Hepatocyte (in vitro differentiated cells): ENCODE measurements around the gene APBA1. TPM values are rescaled to one million over a fixed set of nuclear protein-coding genes. Genes with fewer than 3 reads are reported as not detected.

Experiments
- DNase-seq: peaks from one replicate; pipeline ENCODE4 v3.0.0-alpha.2; 2016; ENCODE audit warnings: low spot score
- H2AFZ ChIP-seq: fragments of 200-600 bp; sonication (generic); 2 replicates; pipeline ENCODE4 v1.6.0; 2016; ENCODE audit warnings: antibody characterized with exemption, mild to moderate bottlenecking
- H3K27ac ChIP-seq: fragments of 200-600 bp; sonication (generic); 2 replicates; pipeline ENCODE4 v1.5.1; 2016; ENCODE audit warnings: mild to moderate bottlenecking
- H3K27me3 ChIP-seq: fragments of 200-600 bp; sonication (generic); 2 replicates; pipeline ENCODE4 v1.6.1; 2016
- H3K36me3 ChIP-seq: fragments of 200-600 bp; sonication (generic); replicated peaks from 2 replicates; pipeline ENCODE4 v1.5.1; 2016; ENCODE audit warnings: low read depth; ENCODE audit not compliant: insufficient read depth
- H3K4me1 ChIP-seq: fragments of 200-600 bp; sonication (generic); 2 replicates; pipeline ENCODE4 v1.5.1; 2016; ENCODE audit warnings: mild to moderate bottlenecking, moderate library complexity; ENCODE audit not compliant: insufficient read depth
- H3K4me2 ChIP-seq: fragments of 200-600 bp; sonication (generic); 2 replicates; pipeline ENCODE4 v1.6.0; 2016
- H3K4me3 ChIP-seq: fragments of 200-600 bp; sonication (generic); 2 replicates; pipeline ENCODE4 v1.5.1; 2016; ENCODE audit warnings: mild to moderate bottlenecking
- H3K79me2 ChIP-seq: fragments of 200-600 bp; sonication (generic); 2 replicates; pipeline ENCODE4 v1.6.0; 2017; ENCODE audit warnings: mild to moderate bottlenecking
- H3K9me2 ChIP-seq: fragments of 200-600 bp; sonication (generic); replicated peaks from 2 replicates; pipeline ENCODE4 v1.6.0; 2017; ENCODE audit warnings: mild to moderate bottlenecking; ENCODE audit not compliant: insufficient read depth
- H3K9me3 ChIP-seq: fragments of 200-600 bp; sonication (generic); 2 replicates; pipeline ENCODE4 v1.5.1; 2016; ENCODE audit warnings: low read depth, mild to moderate bottlenecking
- H4K20me1 ChIP-seq: fragments of 200-600 bp; sonication (generic); 2 replicates; pipeline ENCODE4 v1.6.0; 2016; ENCODE audit warnings: mild to moderate bottlenecking; ENCODE audit not compliant: insufficient read depth, poor library complexity, severe bottlenecking
- CTCF ChIP-seq: fragments of 200-600 bp; sonication (generic); IDR thresholded peaks from 2 replicates; pipeline ENCODE4 v1.5.1; 2016; ENCODE audit warnings: antibody characterized with exemption, mild to moderate bottlenecking; ENCODE audit not compliant: poor library complexity
- EZH2 ChIP-seq: fragments of 200-600 bp; sonication (generic); IDR thresholded peaks from 2 replicates; pipeline ENCODE4 v1.6.1; 2016; ENCODE audit warnings: antibody characterized with exemption, mild to moderate bottlenecking, borderline replicate concordance
- EZH2phosphoT487 ChIP-seq: fragments of 200-600 bp; sonication (generic); IDR thresholded peaks from one replicate; pipeline ENCODE4 v1.6.1; 2018; ENCODE audit warnings: antibody characterized with exemption, mild to moderate bottlenecking, low read depth, moderate library complexity; ENCODE audit not compliant: unreplicated experiment, severe bottlenecking
- WGBS: methylation state at CpG from one replicate; pipeline ENCODE4 v1.1.6; 2016; ENCODE audit warnings: low lambda C conversion rate; ENCODE audit errors: missing lambda C conversion rate; 5-methylcytosine and 5-hydroxymethylcytosine counted together
- polyA plus RNA-seq: library from polyadenylated mRNA; unstranded; fragments of >200 nt; fragmentation: Nextera tagmentation; extraction: Ambion mirVana; gene quantifications from 2 replicates; pipeline ENCODE4 v1.2.1, GENCODE V29; 2016
- total RNA-seq: library from RNA; depleted of rRNA; stranded (reverse); fragments of >200 nt; gene quantifications from 2 replicates; pipeline ENCODE4 v1.2.3, GENCODE V29; 2014

APBA1 gene
- total and polyA plus RNA-seq, 2 experiments from 2014 or later, result 1.5 to 12.0 TPM

- no peaks in the 10 kb centered on the region for H4K20me1 ChIP-seq
- no peak overlapping the region for H3K27ac ChIP-seq
- DNase-seq, result no peak
- no peak overlapping the region for H2AFZ ChIP-seq
- H3K4me2 ChIP-seq, result no peak overlapping the region
- H3K9me2 ChIP-seq, result no peaks in the 10 kb centered on the region
- TF ChIP-seq EZH2phosphoT487 (no peak), EZH2 (no peak), CTCF (no peak)
- no peaks in the 10 kb centered on the region for H3K9me3 ChIP-seq
- no peaks in the 10 kb centered on the region for H3K79me2 ChIP-seq
- no peaks in the 10 kb centered on the region for H3K36me3 ChIP-seq
- no peaks in the 10 kb centered on the region for H3K4me1 ChIP-seq
- WGBS, result 83% methylated on average over 1 of the region's 1 CpG
- no peak overlapping the region for H3K4me3 ChIP-seq
- H3K27me3 ChIP-seq, result no peaks in the 10 kb centered on the region
These were observed 271.7 kb downstream of the APBA1 start for GRCh38 chr9:69400470-69400869.

- H3K27ac ChIP-seq, result no peak overlapping the region
- no peak for TF ChIP-seq CTCF
- no peak for TF ChIP-seq EZH2
- TF ChIP-seq EZH2phosphoT487, result no peak
- H4K20me1 ChIP-seq, result no peaks in the 10 kb centered on the region
- no peak overlapping the region for H3K4me2 ChIP-seq
- 73% methylated on average over 12 of the region's 12 CpGs for WGBS
- DNase-seq, result no peak
- H3K4me3 ChIP-seq, result no peak overlapping the region
- H2AFZ ChIP-seq, result no peak overlapping the region
- H3K4me1 ChIP-seq, result no peaks in the 10 kb centered on the region
- H3K9me3 ChIP-seq, result no peaks in the 10 kb centered on the region
- H3K79me2 ChIP-seq, result no peaks in the 10 kb centered on the region
- H3K27me3 ChIP-seq, result no peaks in the 10 kb centered on the region
- no peaks in the 10 kb centered on the region for H3K9me2 ChIP-seq
- H3K36me3 ChIP-seq, result no peaks in the 10 kb centered on the region
These were observed 274.6 kb downstream of the APBA1 start for GRCh38 chr9:69397384-69398214.

- Histone ChIP-seq H3K4me2 (no peak overlapping the region), H3K36me3 (no peaks in the 10 kb centered on the region), H2AFZ (no peak overlapping the region), H3K79me2 (no peaks in the 10 kb centered on the region), H4K20me1 (no peaks in the 10 kb centered on the region), H3K4me3 (no peak overlapping the region), H3K27me3 (no peaks in the 10 kb centered on the region), H3K27ac (no peak overlapping the region), H3K4me1 (no peaks in the 10 kb centered on the region), H3K9me2 (no peaks in the 10 kb centered on the region), H3K9me3 (no peaks in the 10 kb centered on the region)
- 89% methylated on average over 2 of the region's 2 CpGs for WGBS
- no peak for DNase-seq
- TF ChIP-seq EZH2, result no peak
- TF ChIP-seq EZH2phosphoT487, result no peak
- no peak for TF ChIP-seq CTCF
These were observed 275.4 kb downstream of the APBA1 start for GRCh38 chr9:69396759-69397158.
